ENCODE measurements around the gene ATP8B2.
"Not testable (repeated sequence)": the region's sequence is repeated elsewhere in the genome, so short reads cannot be mapped to it uniquely, and the experiment has no call there.

ATP8B2 gene

GRCh38 chr1:154323493-154323892 lies 1.8 kb upstream of the ATP8B2 start:
- no peak for DNase-seq (ENCODE audit: low read depth in 2 of 2)

GRCh38 chr1:154324241-154324640 lies 1.1 kb upstream of the ATP8B2 start:
- no peak for DNase-seq (ENCODE audit: low read depth in 2 of 2)

DNA sequence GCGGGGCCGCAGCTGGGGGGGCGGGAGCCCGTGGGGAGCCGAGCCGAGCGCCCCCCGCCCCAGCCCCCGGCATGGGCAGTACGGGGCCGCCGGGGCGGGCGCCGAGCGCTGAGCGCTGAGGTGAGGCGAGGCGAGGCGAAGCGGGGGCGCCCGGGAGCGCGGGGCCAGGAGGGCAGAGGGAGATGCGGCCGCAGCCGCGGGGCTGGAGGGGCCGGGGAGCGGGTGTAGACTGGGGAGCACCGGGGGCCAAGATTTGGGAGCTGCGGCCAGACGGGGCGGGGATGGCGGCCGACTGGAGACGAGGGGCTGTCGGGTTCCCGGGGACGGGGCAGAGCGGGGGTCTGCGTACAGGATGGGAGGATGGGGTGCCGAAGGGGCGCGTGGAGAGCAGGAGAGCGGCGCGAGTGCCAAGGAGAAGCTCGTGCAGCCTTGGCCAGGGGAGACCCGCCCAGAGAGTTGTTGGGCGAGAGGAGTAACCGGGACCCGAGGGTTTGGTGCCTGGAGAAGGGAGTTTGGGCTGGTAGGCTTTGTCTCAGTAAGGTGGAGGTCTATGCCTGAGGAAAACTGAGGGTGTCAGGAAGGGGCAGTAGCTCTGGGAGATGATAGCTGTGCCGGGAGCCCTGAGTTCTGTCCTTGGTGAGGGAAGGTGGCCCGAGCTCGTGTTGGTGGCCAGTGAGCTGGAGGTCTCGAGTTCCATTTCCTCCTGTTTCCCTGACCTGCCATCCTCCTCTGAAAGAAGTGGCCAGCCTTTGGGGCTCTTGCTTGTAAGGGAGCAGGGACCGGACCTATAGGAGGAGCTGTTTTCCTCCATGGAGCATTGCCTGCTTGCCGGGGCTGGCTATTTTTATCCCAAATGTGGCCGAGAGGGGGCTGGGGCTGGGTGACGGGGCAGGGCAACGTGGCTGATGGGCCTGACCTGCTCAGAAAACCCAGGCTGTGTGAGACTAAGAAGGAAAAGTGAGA lies 539 bp downstream of the ATP8B2 start:
- DNase-seq (ENCODE audit: low read depth in 2 of 2) = no peak

DNA sequence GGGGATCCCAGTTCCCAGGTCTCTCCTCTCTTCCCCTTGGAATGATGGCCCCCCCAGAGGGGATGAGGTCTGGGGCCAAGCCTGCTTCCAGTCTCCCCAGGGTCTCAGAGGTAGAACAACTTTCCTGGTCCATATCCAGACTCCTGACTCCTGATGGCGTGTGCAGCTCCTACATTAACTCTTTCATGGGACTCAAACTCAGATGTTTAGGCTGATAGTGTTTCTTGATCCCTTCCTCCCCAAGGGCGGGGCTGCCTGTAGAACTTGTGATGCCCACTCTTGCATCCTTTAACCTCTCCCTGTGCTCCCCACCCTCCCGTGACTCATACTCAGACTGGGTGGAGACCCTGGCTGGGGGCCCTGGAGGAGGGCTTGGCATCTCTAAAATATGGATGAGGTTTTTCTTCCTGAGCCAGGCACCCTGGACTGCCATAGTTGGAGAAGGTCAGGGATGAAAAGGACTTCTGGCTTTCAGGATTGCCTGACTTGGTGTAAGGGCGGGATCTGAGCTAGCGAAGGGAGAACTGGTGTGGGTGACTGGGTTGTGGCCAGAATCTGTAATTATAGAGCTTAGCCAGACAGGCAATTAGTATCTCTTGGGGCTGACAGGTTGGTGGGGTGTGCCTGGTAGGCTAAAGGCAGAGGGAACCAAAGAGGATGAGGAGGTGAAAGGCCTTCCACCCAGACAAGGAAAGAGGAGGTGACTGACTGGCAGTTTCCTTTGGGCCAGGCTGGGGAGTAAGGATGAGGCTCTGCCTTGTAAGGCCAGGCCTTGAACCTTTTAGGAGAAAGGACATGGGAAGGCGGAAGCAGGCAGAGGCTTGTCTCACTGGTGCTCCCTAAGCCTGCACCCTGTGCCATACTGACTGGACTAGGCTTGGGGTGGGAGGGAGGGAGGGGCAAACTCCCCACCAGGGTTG lies 1.5 kb downstream of the ATP8B2 start:
- DNase-seq (ENCODE audit: low read depth in 2 of 2) = no peak

- no peak for DNase-seq (ENCODE audit: low read depth in 2 of 2)
These were observed 2.4 kb downstream of the ATP8B2 start for GRCh38 chr1:154327466-154328317.

DNA sequence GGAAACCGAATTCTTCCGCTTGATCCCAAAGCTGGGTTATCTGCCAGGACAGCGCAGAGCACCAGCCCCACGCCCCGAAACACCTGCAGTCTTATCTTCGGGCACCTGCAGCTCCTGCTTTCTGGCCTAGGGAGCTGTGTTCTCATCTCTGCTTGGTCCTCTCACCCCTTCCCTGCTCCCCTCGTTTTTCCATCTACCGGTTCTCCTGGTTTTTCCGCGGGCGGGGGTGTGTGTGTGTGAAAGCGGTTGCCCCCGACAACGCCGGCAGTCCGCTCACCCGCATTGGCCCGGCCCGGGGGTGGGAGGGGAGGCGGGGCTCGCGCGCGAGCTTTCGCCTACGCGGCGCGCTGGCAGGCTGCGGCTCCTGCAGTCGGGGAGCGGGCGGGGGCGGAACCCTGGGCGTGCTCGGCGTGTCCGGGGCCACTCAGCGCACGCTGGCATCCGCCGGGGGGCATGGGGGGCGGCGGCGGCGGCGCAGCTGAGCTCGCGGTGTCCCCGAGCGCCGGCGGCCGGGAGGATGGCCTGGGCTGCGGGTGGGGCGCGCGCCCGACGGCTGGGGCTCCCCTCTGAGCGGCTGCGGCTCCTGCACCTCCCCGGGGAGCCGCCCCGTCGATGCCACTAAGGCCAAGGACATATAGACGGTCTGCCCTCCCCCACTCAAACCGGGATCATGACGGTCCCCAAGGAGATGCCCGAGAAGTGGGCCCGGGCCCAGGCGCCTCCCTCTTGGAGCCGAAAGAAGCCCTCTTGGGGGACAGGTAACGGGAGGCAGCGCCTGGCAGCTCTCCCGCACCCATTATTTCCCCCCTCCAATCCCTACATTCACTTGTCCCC lies 3.2 kb downstream of the ATP8B2 start:
- DNase-seq (ENCODE audit: low read depth in 2 of 2) = peak; percentile 61 to 81

- DNase-seq (ENCODE audit: low read depth in 2 of 2) = no peak
These were observed 3.8 kb downstream of the ATP8B2 start for GRCh38 chr1:154329152-154329521.

GRCh38 chr1:154329551-154330131 lies 4.3 kb downstream of the ATP8B2 start:
- no peak for DNase-seq (ENCODE audit: low read depth in 2 of 2)

DNA sequence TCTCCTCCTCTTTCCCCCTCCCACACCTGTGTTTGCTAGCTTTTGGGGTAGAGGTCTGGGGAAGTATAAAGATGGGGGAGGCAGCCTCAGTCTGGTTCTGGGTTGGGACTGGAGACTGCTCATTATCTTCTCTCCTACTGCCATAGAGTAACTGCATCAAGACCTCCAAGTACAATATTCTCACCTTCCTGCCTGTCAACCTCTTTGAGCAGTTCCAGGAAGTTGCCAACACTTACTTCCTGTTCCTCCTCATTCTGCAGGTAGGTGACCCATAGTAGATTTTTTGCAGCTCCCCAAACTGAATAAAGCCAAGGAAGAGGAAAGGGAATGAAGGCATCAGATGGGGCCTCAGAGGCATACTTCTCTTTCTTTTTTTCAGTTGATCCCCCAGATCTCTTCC lies 5.3 kb downstream of the ATP8B2 start:
- no peak for DNase-seq (ENCODE audit: low read depth in 2 of 2)

- no peak for DNase-seq (ENCODE audit: low read depth in 2 of 2)
These were observed 9.0 kb downstream of the ATP8B2 start for GRCh38 chr1:154334079-154335024.

DNA sequence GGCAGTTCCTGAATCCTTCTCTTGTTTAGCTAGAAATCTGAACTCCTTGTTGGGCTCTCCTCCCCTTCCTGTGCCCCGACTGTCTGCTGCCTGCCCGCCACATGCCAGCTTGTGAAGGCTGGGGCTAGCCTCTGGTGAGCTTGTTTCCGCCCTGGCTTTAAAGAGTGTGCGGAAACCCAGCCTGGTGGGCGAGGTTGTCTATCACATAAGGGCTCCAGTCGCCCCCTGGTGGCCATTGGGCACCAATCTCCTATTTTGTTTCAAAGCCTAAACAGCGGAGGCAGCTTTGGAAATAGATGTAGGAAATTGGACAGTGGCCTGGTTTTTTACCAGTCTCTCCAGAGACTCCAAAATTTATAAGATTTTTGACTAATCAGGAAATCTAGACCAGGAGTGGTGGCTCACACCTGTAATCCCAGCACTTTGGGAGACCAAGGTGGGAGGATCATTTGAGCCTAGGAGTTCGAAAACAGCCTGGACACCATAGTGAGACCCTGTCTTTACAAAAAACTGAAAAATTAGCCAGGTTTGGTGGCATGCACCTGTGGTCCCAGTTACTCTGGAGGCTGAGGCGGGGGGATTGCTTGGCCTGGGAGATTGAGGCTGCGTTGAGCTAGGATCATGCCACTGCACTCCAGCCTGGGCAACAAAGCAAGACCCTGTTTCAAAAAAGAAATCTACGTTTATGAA lies 9.8 kb downstream of the ATP8B2 start:
- peak; percentile 90 to 92 for DNase-seq (ENCODE audit: low read depth in 2 of 2)

DNA sequence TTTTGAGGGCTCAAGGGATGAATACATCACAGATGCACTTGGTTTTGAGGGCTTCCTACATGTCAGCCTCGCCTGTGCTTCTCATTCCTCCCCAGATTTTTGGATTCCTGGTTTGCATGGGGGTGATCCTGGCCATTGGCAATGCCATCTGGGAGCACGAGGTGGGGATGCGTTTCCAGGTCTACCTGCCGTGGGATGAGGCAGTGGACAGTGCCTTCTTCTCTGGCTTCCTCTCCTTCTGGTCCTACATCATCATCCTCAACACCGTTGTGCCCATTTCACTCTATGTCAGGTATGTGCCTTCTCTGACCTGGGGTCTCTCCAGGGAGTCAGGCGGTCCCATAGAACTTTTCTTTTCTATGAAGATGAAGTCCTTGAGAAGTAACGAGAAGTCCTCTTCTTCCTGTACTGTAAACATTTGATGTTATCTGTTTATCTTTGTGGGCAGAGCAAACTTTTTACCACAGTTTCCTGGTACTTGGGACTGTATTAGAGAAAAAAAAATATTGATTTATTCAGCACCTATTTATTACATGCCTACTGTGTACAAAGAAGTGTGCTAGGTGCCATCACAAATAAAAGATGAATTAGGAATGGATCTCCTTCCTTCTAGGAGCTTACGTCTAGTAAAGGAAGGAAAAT lies 12.0 kb downstream of the ATP8B2 start:
- no peak for DNase-seq (ENCODE audit: low read depth in 2 of 2)

- DNase-seq (ENCODE audit: low read depth in 2 of 2) = no peak
These were observed 13.6 kb downstream of the ATP8B2 start for GRCh38 chr1:154338875-154339274.

DNA sequence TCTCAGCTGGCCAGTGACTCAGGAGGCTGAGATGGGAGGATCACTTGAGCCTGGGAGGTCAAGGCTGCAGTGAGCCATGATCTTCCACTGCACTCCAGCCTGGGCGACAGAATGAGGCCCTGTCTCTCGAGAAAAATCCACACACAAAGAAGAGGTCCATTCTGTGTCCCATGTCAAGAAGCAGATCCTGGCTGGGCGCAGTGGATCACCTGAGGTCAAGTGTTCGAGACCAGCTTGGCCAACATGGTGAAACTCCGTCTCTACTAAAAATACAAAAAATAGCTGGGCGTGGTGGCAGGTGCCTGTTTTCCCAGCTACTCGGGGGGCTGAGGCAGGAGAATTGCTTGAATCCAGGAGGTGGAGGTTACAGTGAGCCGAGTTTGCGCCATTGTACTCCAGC lies 16.0 kb downstream of the ATP8B2 start:
- DNase-seq (ENCODE audit: low read depth in 2 of 2) = not testable (repeated sequence)

- no peak for DNase-seq (ENCODE audit: low read depth in 2 of 2)
These were observed 16.8 kb downstream of the ATP8B2 start for GRCh38 chr1:154342132-154342531.

- peak in 1 of 2 donors; percentile 64 for DNase-seq (ENCODE audit: low read depth in 2 of 2)
These were observed 17.6 kb downstream of the ATP8B2 start for GRCh38 chr1:154342836-154343472.

Data from stimulated activated CD4-positive, alpha-beta T cell treated with anti-CD3 and anti-CD28 coated beads, Interleukin-15, amount 100 ng/mL, for 48 hours (primary cell).